Germinal center (tissue), 1 donor: ENCODE results near the gene ZNF81.
"Not testable (repeated sequence)": the region's sequence is repeated elsewhere in the genome, so short reads cannot be mapped to it uniquely, and the experiment has no call there.

Source experiments
- DNase-seq: peaks from one replicate; pipeline ENCODE4 v3.0.0; 2012; ENCODE audit warnings: mixed read lengths, low spot score

ZNF81 gene

DNA sequence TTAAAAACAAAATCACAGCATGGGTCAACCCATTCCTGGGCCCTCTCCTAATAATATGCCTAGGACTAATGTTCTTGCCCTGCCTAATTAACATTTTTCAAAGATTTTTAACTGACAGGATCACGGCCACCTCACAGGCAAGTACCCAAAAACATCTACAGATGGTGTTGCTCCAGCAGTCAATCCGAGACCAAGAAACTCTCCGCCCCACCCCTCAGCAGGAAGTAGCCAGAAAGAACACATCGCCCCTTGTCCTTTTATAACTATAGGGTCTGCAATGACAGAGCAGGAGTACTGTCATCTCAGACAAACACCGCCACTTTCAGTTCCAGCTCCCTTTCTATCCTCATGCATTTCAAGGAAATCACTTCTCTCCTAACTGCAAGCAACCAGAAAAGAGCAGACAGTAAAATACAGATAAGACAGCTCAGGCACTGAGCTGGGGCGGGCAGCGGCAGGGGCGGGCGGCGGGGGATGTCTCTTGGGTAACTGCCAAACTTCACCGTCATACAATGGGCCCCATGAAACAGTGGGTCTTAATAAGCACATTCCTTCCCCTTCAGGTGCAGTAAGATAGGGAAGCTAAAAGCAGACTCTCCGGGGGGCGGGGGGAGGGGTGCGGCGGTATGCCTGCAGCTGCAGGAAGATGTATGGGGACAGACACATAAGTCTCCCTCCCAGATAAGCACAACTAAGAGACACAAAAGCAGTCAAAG, 99.7 kb downstream of the ZNF81 start:
- DNase-seq = peak; percentile 1

GRCh38 chrX:47936940-47937317, 100.2 kb downstream of the ZNF81 start:
- no peak for DNase-seq

DNA sequence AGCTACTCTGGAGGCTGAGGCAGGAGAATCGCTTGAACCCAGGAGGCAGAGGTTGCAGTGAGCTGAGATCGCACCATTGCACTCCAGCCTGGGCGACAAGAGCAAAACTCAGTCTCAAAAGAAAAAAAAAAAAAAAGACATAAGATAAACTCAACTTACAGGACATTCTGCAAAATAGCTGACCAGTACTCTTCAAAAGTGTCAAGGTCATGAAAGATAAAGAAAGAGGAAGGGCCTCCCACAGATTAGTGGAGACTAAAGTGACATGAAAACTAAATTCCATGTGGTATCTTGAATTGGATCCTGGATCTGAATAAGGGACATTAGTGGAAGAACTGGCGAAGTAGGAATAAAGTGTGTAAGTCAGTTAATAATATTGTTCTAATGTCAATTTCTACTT, 103.7 kb downstream of the ZNF81 start:
- no peak for DNase-seq

- DNase-seq = no peak
Measured at GRCh38 chrX:47941423-47941822, 104.7 kb downstream of the ZNF81 start.

DNA sequence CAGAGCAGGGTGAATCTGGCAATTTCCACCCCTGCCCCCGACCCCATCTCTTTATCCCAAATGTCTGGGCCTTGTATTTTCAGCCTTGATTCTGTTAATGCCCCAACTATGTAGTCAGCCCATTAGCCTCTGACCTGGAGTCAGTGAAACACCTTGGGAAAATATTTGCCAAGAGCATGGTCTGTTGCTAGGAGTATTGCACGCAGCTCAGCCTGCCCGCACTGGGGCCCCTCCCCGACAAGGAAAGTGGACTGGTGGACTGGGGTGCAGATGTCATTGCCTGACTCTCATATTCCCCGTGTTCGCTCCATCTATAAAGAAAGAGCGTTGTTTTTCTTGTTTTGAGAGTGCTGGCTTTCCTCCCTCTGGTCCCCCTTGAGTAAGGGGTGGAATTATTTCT, 118.6 kb downstream of the ZNF81 start:
- DNase-seq = not testable (repeated sequence)

GRCh38 chrX:47956016-47956415, 119.3 kb downstream of the ZNF81 start:
- DNase-seq = no peak

DNA sequence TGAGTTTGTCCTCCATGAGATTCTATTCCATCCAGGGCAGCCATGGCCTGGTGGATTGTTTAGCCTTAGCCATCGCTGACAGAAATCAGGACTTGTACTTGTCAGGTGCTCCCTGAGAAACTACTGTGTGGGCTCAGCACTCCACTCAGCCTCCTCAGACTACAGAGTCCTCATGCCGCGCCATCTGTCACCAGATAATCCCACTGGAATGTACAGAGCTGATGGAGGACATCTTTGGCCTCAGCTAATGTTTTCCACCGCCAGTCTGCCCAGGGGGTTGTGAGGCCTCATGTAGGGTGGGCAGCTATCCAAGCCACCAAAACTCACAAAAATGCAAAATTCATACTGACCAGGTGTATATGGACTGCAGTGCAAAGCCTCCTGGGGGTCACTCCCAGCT, 121.5 kb downstream of the ZNF81 start:
- DNase-seq = not testable (repeated sequence)

- DNase-seq = peak; percentile 13
Measured at GRCh38 chrX:47958761-47959342, 122.2 kb downstream of the ZNF81 start.

DNA sequence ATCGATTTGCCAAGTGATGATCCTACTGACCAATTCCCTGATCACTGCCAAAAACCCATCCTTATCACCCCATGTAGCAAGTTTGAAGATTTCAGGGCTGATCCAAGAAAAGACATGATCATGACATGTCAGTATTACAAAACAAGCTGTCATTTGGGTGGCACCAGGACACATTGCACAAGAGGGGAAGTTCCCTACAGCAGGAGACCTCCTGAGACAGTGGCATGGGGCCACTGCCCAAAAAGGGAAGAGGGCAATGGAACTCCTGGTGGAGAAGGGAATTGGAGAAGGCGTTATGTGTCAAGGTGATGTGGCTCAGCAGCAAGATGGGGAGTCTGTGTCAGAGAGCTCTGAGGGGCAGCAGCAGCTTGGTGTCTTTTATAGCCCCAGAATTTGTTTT, 123.7 kb downstream of the ZNF81 start:
- no peak for DNase-seq

- not testable (repeated sequence) for DNase-seq
Measured at GRCh38 chrX:47961830-47962229, 125.1 kb downstream of the ZNF81 start.

GRCh38 chrX:47965526-47965925, 128.8 kb downstream of the ZNF81 start:
- not testable (repeated sequence) for DNase-seq
